B cell (primary cell): ENCODE results near the gene CLSTN2. TPM values are rescaled to one million over a fixed set of nuclear protein-coding genes. Genes with fewer than 3 reads are reported as not detected.

Experiments used
- ATAC-seq: fragments of 200-7000 bp; cut with Tn5 transposase; one replicate; pipeline ENCODE4 v1.10.0; 2021; ENCODE audit warnings: low read depth, mild to moderate bottlenecking, moderate number of reproducible peaks, moderate library complexity
- CTCF ChIA-PET: fragments of 350-600 bp; sonication (Branson Sonifier 250); formaldehyde crosslinking; loops from one replicate; lab custom pipeline; 2021; ENCODE audit warnings: antibody characterized with exemption, inconsistent platforms; lab: Charles Lee
- POLR2A ChIA-PET: fragments of 350-600 bp; sonication (Branson Sonifier 250); formaldehyde crosslinking; loops from one replicate; lab custom pipeline; 2021; ENCODE audit warnings: antibody characterized with exemption; lab: Charles Lee
- DNase-seq: peaks from one replicate; pipeline ENCODE4 v3.0.0; 2013
- H2AFZ ChIP-seq: 2 replicates; pipeline ENCODE4 v1.6.1; 2012; ENCODE audit warnings: mild to moderate bottlenecking, low read depth, low read length; ENCODE audit not compliant: insufficient read depth, poor library complexity, severe bottlenecking
- H3K27ac ChIP-seq, 2 donors: 1 replicate in 1 of 2; 2 replicates in 1 of 2; pipeline ENCODE4 v1.5.1; 2012 to 2013; ENCODE audit warnings: low read length in 2 of 2, mild to moderate bottlenecking in 2 of 2, moderate library complexity in 1 of 2
- H3K27me3 ChIP-seq, 4 experiments: fragments of 200-600 bp in 1 of 4; sonication (generic) in 1 of 4; replicated peaks in 1 of 4; 1 replicate in 2 of 4; 2 replicates in 2 of 4; pipeline versions ENCODE4 v1.6.1 to v1.7.0; 2013 to 2016; ENCODE audit warnings: low read length in 3 of 4, mild to moderate bottlenecking in 2 of 4, mixed read lengths in 1 of 4, moderate library complexity in 1 of 4; ENCODE audit not compliant: insufficient read depth in 4 of 4, control insufficient read depth in 3 of 4; ENCODE audit errors: control extremely low read depth in 1 of 4
- H3K36me3 ChIP-seq, 2 experiments: replicated peaks in 1 of 2; 1 replicate in 1 of 2; 2 replicates in 1 of 2; pipeline versions ENCODE4 v1.6.1 to v1.7.1; 2013; ENCODE audit warnings: low read length in 1 of 2; ENCODE audit not compliant: insufficient read depth in 2 of 2, control insufficient read depth in 1 of 2; ENCODE audit errors: control extremely low read depth in 1 of 2, extremely low read depth in 1 of 2
- H3K4me1 ChIP-seq, 2 donors: fragments of 200-600 bp in 1 of 2; sonication (generic) in 1 of 2; 1 replicate in 1 of 2; 2 replicates in 1 of 2; pipeline versions ENCODE4 v1.5.1 to v1.6.1; 2013 to 2017; ENCODE audit warnings: low read length in 2 of 2; ENCODE audit not compliant: control insufficient read depth in 2 of 2, insufficient read depth in 2 of 2
- H3K4me2 ChIP-seq: replicated peaks from 2 replicates; pipeline ENCODE3; 2012; ENCODE audit warnings: mild to moderate bottlenecking, low read depth, low read length; ENCODE audit not compliant: poor library complexity, severe bottlenecking
- H3K4me3 ChIP-seq, 5 experiments: fragments of 200-600 bp in 1 of 5; sonication (generic) in 1 of 5; 1 replicate in 3 of 5; 2 replicates in 2 of 5; pipeline versions ENCODE4 v1.5.1 to v1.7.0; 2011 to 2016; ENCODE audit warnings: low read length in 4 of 5, mild to moderate bottlenecking in 4 of 5, low read depth in 2 of 5, control low read depth in 1 of 5, moderate library complexity in 1 of 5; ENCODE audit not compliant: insufficient read depth in 1 of 5; ENCODE audit errors: control extremely low read depth in 1 of 5, extremely low read depth in 1 of 5
- H3K79me2 ChIP-seq: fragments of 200-600 bp; sonication (generic); one replicate; pipeline ENCODE4 v1.6.0; 2016; ENCODE audit warnings: low read length; ENCODE audit not compliant: control insufficient read depth, insufficient read depth
- H3K9ac ChIP-seq: fragments of 200-600 bp; sonication (generic); 2 replicates; pipeline ENCODE4 v1.6.1; 2017; ENCODE audit warnings: mild to moderate bottlenecking, low read length, moderate library complexity
- H3K9me3 ChIP-seq, 3 donors: one replicate each; pipeline versions ENCODE4 v1.6.1 to v1.7.1; 2013; ENCODE audit warnings: low read length in 2 of 3; ENCODE audit not compliant: control insufficient read depth in 2 of 3, insufficient read depth in 1 of 3; ENCODE audit errors: control extremely low read depth in 1 of 3
- H4K20me1 ChIP-seq: 2 replicates; pipeline ENCODE4 v1.6.0; 2012; ENCODE audit warnings: mild to moderate bottlenecking, low read length; ENCODE audit not compliant: insufficient read depth, control insufficient read depth, poor library complexity, severe bottlenecking
- H3K27ac Mint-ChIP-seq: one replicate; pipeline ENCODE4 v1.8.0; 2021; ENCODE audit warnings: mixed read lengths
- H3K27me3 Mint-ChIP-seq: one replicate; pipeline ENCODE4 v1.8.0; 2021; ENCODE audit warnings: mixed read lengths
- H3K4me1 Mint-ChIP-seq: one replicate; pipeline ENCODE4 v1.8.0; 2021; ENCODE audit warnings: mixed read lengths
- H3K4me3 Mint-ChIP-seq: one replicate; pipeline ENCODE4 v1.8.0; 2021; ENCODE audit warnings: mixed read lengths
- H3K9me3 Mint-ChIP-seq: one replicate; pipeline ENCODE4 v1.8.0; 2022; ENCODE audit warnings: mixed read lengths; ENCODE audit not compliant: insufficient read depth
- CTCF ChIP-seq: fragments of 200-600 bp; IDR thresholded peaks from one replicate; pipeline ENCODE4 v1.8.0; 2022; ENCODE audit warnings: antibody characterized with exemption, mild to moderate bottlenecking
- EZH2 ChIP-seq: IDR thresholded peaks from 2 replicates; pipeline ENCODE4 v1.6.1; 2012; ENCODE audit warnings: borderline replicate concordance, low read depth, mild to moderate bottlenecking, moderate library complexity, low read length; ENCODE audit not compliant: insufficient read depth, poor library complexity, severe bottlenecking
- WGBS: methylation state at CpG from one replicate; pipeline ENCODE4 v1.1.5; 2013; ENCODE audit warnings: missing lambda C conversion rate; ENCODE audit not compliant: insufficient coverage; 5-methylcytosine and 5-hydroxymethylcytosine counted together
- intact Hi-C: fragments of 100-400 bp; cut with micrococcal nuclease; formaldehyde crosslinking; loops from one replicate; pipeline ENCODE4 v1.10.0; 2022
- polyA plus RNA-seq: library from polyadenylated mRNA; depleted of rRNA; stranded (reverse); fragments of >200 nt; gene quantifications from 2 replicates; pipeline ENCODE4 v1.2.3, GENCODE V29; 2012
- total RNA-seq, 2 donors: library from RNA; stranded (reverse); fragments of 120-200 nt in 1 of 2; gene quantifications; 1 replicate in 1 of 2; 2 replicates in 1 of 2; pipeline versions ENCODE4 v1.2.3 to v1.2.4, GENCODE V29; 2013 to 2022

The CLSTN2 gene
- total and polyA plus RNA-seq, 2 donors (not counting 1 experiment from before 2014, with no cell fraction given): not detected

GRCh38 chr3:140294058-140294457 lies 359.1 kb downstream of the CLSTN2 start:
- Histone ChIP-seq H3K9me3 (peaks cover 0 to 3% (median 0%) of the 10 kb centered on the region in 3 donors), H3K9ac (no peak overlapping the region), H4K20me1 (no peaks in the 10 kb centered on the region), H2AFZ (no peak overlapping the region), H3K27ac (no peak overlapping the region), H3K27me3 (no peaks in the 10 kb centered on the region), H3K4me2 (no peak overlapping the region), H3K36me3 (no peaks in the 10 kb centered on the region), H3K79me2 (no peaks in the 10 kb centered on the region), H3K4me3 (no peak overlapping the region), H3K4me1 (no peaks in the 10 kb centered on the region)
- POLR2A ChIA-PET: no interaction called here
- Mint-ChIP-seq H3K9me3 (no peaks in the 10 kb centered on the region), H3K27me3 (peaks cover 13% of the 10 kb centered on the region), H3K4me3 (no peak overlapping the region), H3K27ac (no peak overlapping the region), H3K4me1 (no peaks in the 10 kb centered on the region)
- ATAC-seq (no peak), DNase-seq (no peak)
- TF ChIP-seq EZH2: no peak
- no peak for TF ChIP-seq CTCF
- no CpG with 5 or more reads among the region's 2 CpGs for WGBS
- CTCF ChIA-PET: no interaction called here
- intact Hi-C loops: no loop called here

- CTCF ChIA-PET: no interaction called here
- POLR2A ChIA-PET: no interaction called here
- no peaks in the 10 kb centered on the region for H4K20me1 ChIP-seq
- intact Hi-C loops: no loop called here
- no peaks in the 10 kb centered on the region for H3K79me2 ChIP-seq
- H3K4me3 ChIP-seq: no peak overlapping the region
- H2AFZ ChIP-seq: no peak overlapping the region
- H3K27ac ChIP-seq: no peak overlapping the region
- Mint-ChIP-seq H3K27me3 (peaks cover 5% of the 10 kb centered on the region), H3K9me3 (no peaks in the 10 kb centered on the region), H3K4me1 (no peaks in the 10 kb centered on the region), H3K4me3 (no peak overlapping the region), H3K27ac (no peak overlapping the region)
- no peaks in the 10 kb centered on the region for H3K36me3 ChIP-seq
- no peak for DNase-seq
- no peak for ATAC-seq
- no peak overlapping the region for H3K9ac ChIP-seq
- no peaks in the 10 kb centered on the region for H3K4me1 ChIP-seq
- WGBS: 70% methylated on average over 1 of the region's 3 CpGs
- H3K27me3 ChIP-seq: no peaks in the 10 kb centered on the region
- H3K9me3 ChIP-seq: peaks cover 0 to 3% (median 0%) of the 10 kb centered on the region in 3 donors
- H3K4me2 ChIP-seq: no peak overlapping the region
- no peak for TF ChIP-seq CTCF
- TF ChIP-seq EZH2: no peak
Measured at GRCh38 chr3:140296796-140297352, 361.9 kb downstream of the CLSTN2 start.
